WTC11 (cell line): Measurements from ENCODE around the gene TNFRSF19.

Source experiments
- CTCF ChIP-seq: fragments of 200-600 bp; IDR thresholded peaks from 2 replicates; pipeline ENCODE4 v1.8.0; 2022; ENCODE audit warnings: antibody characterized with exemption
- ELF4 ChIP-seq: sonication (generic); formaldehyde crosslinking; IDR thresholded peaks from 2 replicates; pipeline ENCODE4 v1.8.1; 2022; ENCODE audit warnings: low read depth, mild to moderate bottlenecking, moderate library complexity, missing genetic modification reagents
- ETV6 ChIP-seq: sonication (generic); formaldehyde crosslinking; IDR thresholded peaks from 2 replicates; pipeline ENCODE4 v1.8.1; 2022; ENCODE audit warnings: mild to moderate bottlenecking, missing genetic modification reagents
- MLX ChIP-seq: sonication (generic); formaldehyde crosslinking; IDR thresholded peaks from 2 replicates; pipeline ENCODE4 v1.8.1; 2023; ENCODE audit warnings: mild to moderate bottlenecking, missing genetic modification reagents, moderate library complexity
- SMAD3 ChIP-seq: sonication (generic); formaldehyde crosslinking; IDR thresholded peaks from 2 replicates; pipeline ENCODE4 v1.8.0; 2022; ENCODE audit warnings: missing genetic modification reagents, mild to moderate bottlenecking, borderline replicate concordance
- SMAD4 ChIP-seq: sonication (generic); formaldehyde crosslinking; IDR thresholded peaks from 2 replicates; pipeline ENCODE4 v1.8.0; 2022; ENCODE audit warnings: mild to moderate bottlenecking, missing genetic modification reagents
- SOX15 ChIP-seq: fragments of 250-450 bp; sonication (Bioruptor Pico); IDR thresholded peaks from 2 replicates; pipeline ENCODE4 v1.9.0; 2021; ENCODE audit warnings: mild to moderate bottlenecking
- USF1 ChIP-seq: sonication (generic); formaldehyde crosslinking; IDR thresholded peaks from 2 replicates; pipeline ENCODE4 v1.8.0; 2022; ENCODE audit warnings: mild to moderate bottlenecking, missing genetic modification reagents
- ZBTB21 ChIP-seq: sonication (generic); formaldehyde crosslinking; IDR thresholded peaks from 2 replicates; pipeline ENCODE4 v1.8.1; 2023; ENCODE audit warnings: mild to moderate bottlenecking, missing genetic modification reagents, borderline replicate concordance
- ZNF121 ChIP-seq: sonication (generic); formaldehyde crosslinking; IDR thresholded peaks from 2 replicates; pipeline ENCODE4 v1.8.0; 2023; ENCODE audit warnings: missing genetic modification reagents
- ZNF281 ChIP-seq: sonication (generic); formaldehyde crosslinking; IDR thresholded peaks from 2 replicates; pipeline ENCODE4 v1.8.0; 2023; ENCODE audit warnings: mild to moderate bottlenecking, missing genetic modification reagents
- TF ChIP-seq, protein P1 (sequence below): fragments of 250-450 bp; sonication (Bioruptor Pico); IDR thresholded peaks from 2 replicates; pipeline ENCODE4 v1.8.0; 2021; ENCODE audit warnings: mild to moderate bottlenecking
- TF ChIP-seq, protein P2 (sequence below): sonication (generic); formaldehyde crosslinking; conservative IDR thresholded peaks from 2 replicates; pipeline ENCODE4 v1.8.1; 2023; ENCODE audit warnings: mild to moderate bottlenecking, low read depth, missing genetic modification reagents, moderate library complexity
- TF ChIP-seq, protein P3 (sequence below): sonication (generic); formaldehyde crosslinking; IDR thresholded peaks from 2 replicates; pipeline ENCODE4 v1.8.1; 2023; ENCODE audit warnings: mild to moderate bottlenecking, missing genetic modification reagents, moderate library complexity

GRCh38 chr13:23666582-23666981, 96.4 kb downstream of the TNFRSF19 start:
- TF ChIP-seq ETV6 (CRISPR knock-in tag) (no peak), SOX15 (CRISPR knock-in tag) (no peak), CTCF (no peak), ELF4 (CRISPR knock-in tag) (no peak), ZBTB21 (CRISPR knock-in tag) (no peak), USF1 (CRISPR knock-in tag) (no peak), MLX (CRISPR knock-in tag) (no peak), ZNF281 (CRISPR knock-in tag) (no peak), SMAD4 (CRISPR knock-in tag) (no peak), ZNF121 (CRISPR knock-in tag) (no peak), SMAD3 (CRISPR knock-in tag) (no peak)
- TF ChIP-seq, protein P1, sequence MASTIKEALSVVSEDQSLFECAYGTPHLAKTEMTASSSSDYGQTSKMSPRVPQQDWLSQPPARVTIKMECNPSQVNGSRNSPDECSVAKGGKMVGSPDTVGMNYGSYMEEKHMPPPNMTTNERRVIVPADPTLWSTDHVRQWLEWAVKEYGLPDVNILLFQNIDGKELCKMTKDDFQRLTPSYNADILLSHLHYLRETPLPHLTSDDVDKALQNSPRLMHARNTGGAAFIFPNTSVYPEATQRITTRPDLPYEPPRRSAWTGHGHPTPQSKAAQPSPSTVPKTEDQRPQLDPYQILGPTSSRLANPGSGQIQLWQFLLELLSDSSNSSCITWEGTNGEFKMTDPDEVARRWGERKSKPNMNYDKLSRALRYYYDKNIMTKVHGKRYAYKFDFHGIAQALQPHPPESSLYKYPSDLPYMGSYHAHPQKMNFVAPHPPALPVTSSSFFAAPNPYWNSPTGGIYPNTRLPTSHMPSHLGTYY (CRISPR knock-in tag) = no peak
- TF ChIP-seq, protein P2, sequence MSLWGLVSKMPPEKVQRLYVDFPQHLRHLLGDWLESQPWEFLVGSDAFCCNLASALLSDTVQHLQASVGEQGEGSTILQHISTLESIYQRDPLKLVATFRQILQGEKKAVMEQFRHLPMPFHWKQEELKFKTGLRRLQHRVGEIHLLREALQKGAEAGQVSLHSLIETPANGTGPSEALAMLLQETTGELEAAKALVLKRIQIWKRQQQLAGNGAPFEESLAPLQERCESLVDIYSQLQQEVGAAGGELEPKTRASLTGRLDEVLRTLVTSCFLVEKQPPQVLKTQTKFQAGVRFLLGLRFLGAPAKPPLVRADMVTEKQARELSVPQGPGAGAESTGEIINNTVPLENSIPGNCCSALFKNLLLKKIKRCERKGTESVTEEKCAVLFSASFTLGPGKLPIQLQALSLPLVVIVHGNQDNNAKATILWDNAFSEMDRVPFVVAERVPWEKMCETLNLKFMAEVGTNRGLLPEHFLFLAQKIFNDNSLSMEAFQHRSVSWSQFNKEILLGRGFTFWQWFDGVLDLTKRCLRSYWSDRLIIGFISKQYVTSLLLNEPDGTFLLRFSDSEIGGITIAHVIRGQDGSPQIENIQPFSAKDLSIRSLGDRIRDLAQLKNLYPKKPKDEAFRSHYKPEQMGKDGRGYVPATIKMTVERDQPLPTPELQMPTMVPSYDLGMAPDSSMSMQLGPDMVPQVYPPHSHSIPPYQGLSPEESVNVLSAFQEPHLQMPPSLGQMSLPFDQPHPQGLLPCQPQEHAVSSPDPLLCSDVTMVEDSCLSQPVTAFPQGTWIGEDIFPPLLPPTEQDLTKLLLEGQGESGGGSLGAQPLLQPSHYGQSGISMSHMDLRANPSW (CRISPR knock-in tag) = no peak
- TF ChIP-seq, protein P3, sequence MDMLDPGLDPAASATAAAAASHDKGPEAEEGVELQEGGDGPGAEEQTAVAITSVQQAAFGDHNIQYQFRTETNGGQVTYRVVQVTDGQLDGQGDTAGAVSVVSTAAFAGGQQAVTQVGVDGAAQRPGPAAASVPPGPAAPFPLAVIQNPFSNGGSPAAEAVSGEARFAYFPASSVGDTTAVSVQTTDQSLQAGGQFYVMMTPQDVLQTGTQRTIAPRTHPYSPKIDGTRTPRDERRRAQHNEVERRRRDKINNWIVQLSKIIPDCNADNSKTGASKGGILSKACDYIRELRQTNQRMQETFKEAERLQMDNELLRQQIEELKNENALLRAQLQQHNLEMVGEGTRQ (CRISPR knock-in tag) = no peak
